Measurements from ENCODE around the gene REC8.

The REC8 gene

GRCh38 chr14:24150567-24150966 is 21.3 kb upstream of the REC8 start:
- peaks cover 15% of the 10 kb centered on the region for H3K4me1 Mint-ChIP-seq
- peaks cover 35% of the 10 kb centered on the region for H3K36me3 Mint-ChIP-seq (ENCODE audit: low read depth)
- H3K27ac Mint-ChIP-seq, result no peak overlapping the region
- H3K9me3 Mint-ChIP-seq, result no peaks in the 10 kb centered on the region
- TF ChIP-seq CTCF (IDR thresholded peaks at IDR 0.05; ENCODE audit: unreplicated experiment in 3 of 3), result no peak
- peak overlapping the region; percentile 27 to 98 (median 81) for H3K4me3 Mint-ChIP-seq
- H3K27me3 Mint-ChIP-seq (ENCODE audit: low read depth), result no peaks in the 10 kb centered on the region

GRCh38 chr14:24150993-24151392 is 20.9 kb upstream of the REC8 start:
- Mint-ChIP-seq H3K27ac (no peak overlapping the region), H3K27me3 (ENCODE audit: low read depth) (no peaks in the 10 kb centered on the region), H3K4me1 (peaks cover 10% of the 10 kb centered on the region), H3K9me3 (no peaks in the 10 kb centered on the region), H3K36me3 (ENCODE audit: low read depth) (peaks cover 39% of the 10 kb centered on the region), H3K4me3 (peak overlapping the region in 1 of 3 experiments; percentile 81)
- TF ChIP-seq CTCF (IDR thresholded peaks at IDR 0.05; ENCODE audit: unreplicated experiment in 3 of 3), result no peak

- H3K4me1 Mint-ChIP-seq, result peaks cover 6% of the 10 kb centered on the region
- H3K27me3 Mint-ChIP-seq (ENCODE audit: low read depth), result no peaks in the 10 kb centered on the region
- peak overlapping the region; percentile 21 to 62 (median 52) for H3K4me3 Mint-ChIP-seq
- H3K36me3 Mint-ChIP-seq (ENCODE audit: low read depth), result peaks cover 40% of the 10 kb centered on the region
- no peak for TF ChIP-seq CTCF (IDR thresholded peaks at IDR 0.05; ENCODE audit: unreplicated experiment in 3 of 3)
- H3K9me3 Mint-ChIP-seq, result no peaks in the 10 kb centered on the region
- no peak overlapping the region for H3K27ac Mint-ChIP-seq
Observed at GRCh38 chr14:24151404-24152080, 20.3 kb upstream of the REC8 start.

- Mint-ChIP-seq H3K27me3 (ENCODE audit: low read depth) (no peaks in the 10 kb centered on the region), H3K4me1 (no peaks in the 10 kb centered on the region), H3K4me3 (no peak overlapping the region), H3K27ac (no peak overlapping the region), H3K36me3 (ENCODE audit: low read depth) (peaks cover 53% of the 10 kb centered on the region), H3K9me3 (no peaks in the 10 kb centered on the region)
- no peak for TF ChIP-seq CTCF (IDR thresholded peaks at IDR 0.05; ENCODE audit: unreplicated experiment in 3 of 3)
Observed at GRCh38 chr14:24155100-24155499, 16.8 kb upstream of the REC8 start.

GRCh38 chr14:24156840-24157239 is 15.0 kb upstream of the REC8 start:
- no peak for TF ChIP-seq CTCF (IDR thresholded peaks at IDR 0.05; ENCODE audit: unreplicated experiment in 3 of 3)
- Mint-ChIP-seq H3K4me1 (peaks cover 10% of the 10 kb centered on the region), H3K4me3 (no peak overlapping the region), H3K9me3 (no peaks in the 10 kb centered on the region), H3K36me3 (ENCODE audit: low read depth) (peaks cover 51% of the 10 kb centered on the region), H3K27me3 (ENCODE audit: low read depth) (no peaks in the 10 kb centered on the region), H3K27ac (no peak overlapping the region)

GRCh38 chr14:24157331-24157730 is 14.5 kb upstream of the REC8 start:
- no peaks in the 10 kb centered on the region for H3K27me3 Mint-ChIP-seq (ENCODE audit: low read depth)

More at GRCh38 chr14:24157331-24157730, 14.5 kb upstream of the REC8 start:
- TF ChIP-seq CTCF (IDR thresholded peaks at IDR 0.05; ENCODE audit: unreplicated experiment in 3 of 3), result no peak
- Mint-ChIP-seq H3K4me1 (peaks cover 15% of the 10 kb centered on the region), H3K36me3 (ENCODE audit: low read depth) (peaks cover 50% of the 10 kb centered on the region), H3K27ac (no peak overlapping the region), H3K9me3 (no peaks in the 10 kb centered on the region), H3K4me3 (no peak overlapping the region)

Measured in nephron (organoid).